Skin epidermis (tissue), 12 donors: ENCODE data around the gene EPAS1.

ENCODE experiments used
- H3K27ac ChIP-seq, 21 experiments: fragments of 200-600 bp; sonication (generic) in 11 of 21; one replicate each; pipeline ENCODE4 v1.5.0; 2020; ENCODE audit warnings: mild to moderate bottlenecking in 3 of 21, inconsistent platforms in 2 of 21, moderate library complexity in 2 of 21
- H3K4me3 ChIP-seq, 7 experiments: fragments of 200-600 bp; sonication (generic) in 2 of 7; one replicate each; pipeline ENCODE4 v1.5.0; 2020; ENCODE audit warnings: inconsistent platforms in 2 of 7, mild to moderate bottlenecking in 2 of 7, moderate library complexity in 1 of 7

EPAS1 gene

GRCh38 chr2:46414701-46415100 is 117.5 kb downstream of the EPAS1 start:
- Histone ChIP-seq H3K4me3 (no peak overlapping the region), H3K27ac (no peak overlapping the region)

- no peak overlapping the region for H3K27ac ChIP-seq
- no peak overlapping the region for H3K4me3 ChIP-seq
These were observed 119.1 kb downstream of the EPAS1 start for GRCh38 chr2:46416280-46416679.

GRCh38 chr2:46416739-46417403 is 119.7 kb downstream of the EPAS1 start:
- Histone ChIP-seq H3K4me3 (no peak overlapping the region), H3K27ac (no peak overlapping the region)

GRCh38 chr2:46420945-46421344 is 123.7 kb downstream of the EPAS1 start:
- no peak overlapping the region for H3K4me3 ChIP-seq

GRCh38 chr2:46421361-46421760 is 124.2 kb downstream of the EPAS1 start:
- Histone ChIP-seq H3K27ac (no peak overlapping the region), H3K4me3 (no peak overlapping the region)

More at GRCh38 chr2:46420945-46421344, 123.7 kb downstream of the EPAS1 start:
- H3K27ac ChIP-seq, result no peak overlapping the region

GRCh38 chr2:46422717-46423394 is 125.6 kb downstream of the EPAS1 start:
- Histone ChIP-seq H3K4me3 (no peak overlapping the region), H3K27ac (no peak overlapping the region)

- no peak overlapping the region for H3K4me3 ChIP-seq
These were observed 127.7 kb downstream of the EPAS1 start for GRCh38 chr2:46424937-46425336.

GRCh38 chr2:46428911-46429436 is 131.8 kb downstream of the EPAS1 start:
- H3K4me3 ChIP-seq, result no peak overlapping the region
- H3K27ac ChIP-seq, result no peak overlapping the region

More at GRCh38 chr2:46424937-46425336, 127.7 kb downstream of the EPAS1 start:
- H3K27ac ChIP-seq, result no peak overlapping the region

- no peak overlapping the region for H3K4me3 ChIP-seq
- H3K27ac ChIP-seq, result no peak overlapping the region
These were observed 133.2 kb downstream of the EPAS1 start for GRCh38 chr2:46430413-46430812.

GRCh38 chr2:46430992-46431391 is 133.8 kb downstream of the EPAS1 start:
- Histone ChIP-seq H3K4me3 (no peak overlapping the region), H3K27ac (no peak overlapping the region)

- Histone ChIP-seq H3K27ac (no peak overlapping the region), H3K4me3 (no peak overlapping the region)
These were observed 134.5 kb downstream of the EPAS1 start for GRCh38 chr2:46431481-46432235.

GRCh38 chr2:46434851-46435273 is 137.7 kb downstream of the EPAS1 start:
- peak overlapping the region in 1 of 21 experiments; percentile 51 for H3K27ac ChIP-seq

GRCh38 chr2:46435353-46435752 is 138.1 kb downstream of the EPAS1 start:
- Histone ChIP-seq H3K4me3 (no peak overlapping the region), H3K27ac (peak overlapping the region in 2 of 21 experiments; percentile 51 to 56)

More at GRCh38 chr2:46434851-46435273, 137.7 kb downstream of the EPAS1 start:
- no peak overlapping the region for H3K4me3 ChIP-seq

- Histone ChIP-seq H3K4me3 (no peak overlapping the region), H3K27ac (peak overlapping the region in 2 of 21 experiments; percentile 51 to 56)
These were observed 138.7 kb downstream of the EPAS1 start for GRCh38 chr2:46435796-46436360.
